Measurements from ENCODE around the gene TXN2.

DNA sequence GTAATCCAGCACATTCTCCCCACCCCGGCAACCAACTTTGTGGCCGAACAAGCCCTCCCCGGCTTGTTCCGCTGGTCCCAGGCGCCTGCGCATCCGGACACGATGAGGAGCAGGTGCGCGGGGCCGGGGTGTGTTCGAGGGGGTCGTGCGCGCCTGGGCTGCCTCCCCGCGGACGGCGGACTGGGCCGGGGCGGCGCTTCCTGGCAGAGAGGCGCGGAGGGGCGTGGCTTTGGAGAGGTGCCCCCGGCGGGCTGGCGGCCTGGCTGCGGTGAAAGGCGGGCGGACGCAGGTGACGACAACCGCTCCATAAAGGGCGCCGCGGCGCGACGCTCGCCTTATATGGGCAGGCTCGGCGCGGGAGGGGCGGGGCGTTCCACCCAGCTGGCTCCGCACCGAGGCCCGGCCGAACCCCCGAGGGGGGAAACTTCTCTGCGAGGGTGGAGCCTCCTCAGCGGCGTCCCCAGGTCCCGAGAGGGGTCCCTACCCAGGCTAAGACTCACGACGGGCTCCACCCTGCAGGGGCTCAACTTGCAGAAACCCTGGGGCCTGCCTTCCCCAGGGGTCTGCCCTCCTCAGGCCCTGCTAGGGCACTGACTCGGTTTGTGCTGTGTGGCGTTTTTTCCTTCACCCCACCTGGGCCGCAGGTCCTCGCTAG, 26.4 kb downstream of the TXN2 start:
- TF ChIP-seq, protein P1, sequence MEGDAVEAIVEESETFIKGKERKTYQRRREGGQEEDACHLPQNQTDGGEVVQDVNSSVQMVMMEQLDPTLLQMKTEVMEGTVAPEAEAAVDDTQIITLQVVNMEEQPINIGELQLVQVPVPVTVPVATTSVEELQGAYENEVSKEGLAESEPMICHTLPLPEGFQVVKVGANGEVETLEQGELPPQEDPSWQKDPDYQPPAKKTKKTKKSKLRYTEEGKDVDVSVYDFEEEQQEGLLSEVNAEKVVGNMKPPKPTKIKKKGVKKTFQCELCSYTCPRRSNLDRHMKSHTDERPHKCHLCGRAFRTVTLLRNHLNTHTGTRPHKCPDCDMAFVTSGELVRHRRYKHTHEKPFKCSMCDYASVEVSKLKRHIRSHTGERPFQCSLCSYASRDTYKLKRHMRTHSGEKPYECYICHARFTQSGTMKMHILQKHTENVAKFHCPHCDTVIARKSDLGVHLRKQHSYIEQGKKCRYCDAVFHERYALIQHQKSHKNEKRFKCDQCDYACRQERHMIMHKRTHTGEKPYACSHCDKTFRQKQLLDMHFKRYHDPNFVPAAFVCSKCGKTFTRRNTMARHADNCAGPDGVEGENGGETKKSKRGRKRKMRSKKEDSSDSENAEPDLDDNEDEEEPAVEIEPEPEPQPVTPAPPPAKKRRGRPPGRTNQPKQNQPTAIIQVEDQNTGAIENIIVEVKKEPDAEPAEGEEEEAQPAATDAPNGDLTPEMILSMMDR (IDR thresholded peaks at IDR 0.05; ENCODE audit: insufficient read depth, low read length), result no peak
- TF ChIP-seq POLR2AphosphoS5 (IDR thresholded peaks at IDR 0.05; ENCODE audit: low read depth), result peak; percentile 76
- no peak for TF ChIP-seq GABPA (IDR thresholded peaks at IDR 0.05; ENCODE audit: low read depth)

Measured in HL-60 (cell line).